Measurements from ENCODE around the gene CSMD2. TPM values are rescaled to one million over a fixed set of nuclear protein-coding genes. Genes with fewer than 3 reads are reported as not detected.

Gene CSMD2
- total RNA-seq, 6 experiments from 2014 or later: under 0.01 to 0.19 (median 0.09) TPM; not detected in 1

- WGBS (ENCODE audit: insufficient coverage, low coverage, low lambda C conversion rate, missing lambda C conversion rate): 76% methylated on average over 2 of the region's 2 CpGs
- Histone ChIP-seq H3K27me3 (no peaks in the 10 kb centered on the region), H3K4me3 (no peak overlapping the region), H3K36me3 (no peaks in the 10 kb centered on the region), H3K4me1 (no peaks in the 10 kb centered on the region), H3K27ac (no peak overlapping the region), H3K9me3 (no peaks in the 10 kb centered on the region)
- TF ChIP-seq CTCF (IDR thresholded peaks at IDR 0.05): no peak
- TF ChIP-seq POLR2A (IDR thresholded peaks at IDR 0.05): no peak
- DNase-seq (no peak), ATAC-seq (no peak)
- intact Hi-C loops (cut with DNase I): no loop called here
Observed at GRCh38 chr1:33682371-33682770, 482.7 kb downstream of the CSMD2 start.

GRCh38 chr1:33680281-33680840 is 484.7 kb downstream of the CSMD2 start:
- H3K4me1 ChIP-seq: no peaks in the 10 kb centered on the region
- 55% methylated on average over 7 of the region's 7 CpGs for WGBS (ENCODE audit: insufficient coverage, low coverage, low lambda C conversion rate, missing lambda C conversion rate)
- H3K4me3 ChIP-seq: no peak overlapping the region
- H3K36me3 ChIP-seq: no peaks in the 10 kb centered on the region
- no peak for DNase-seq
- TF ChIP-seq CTCF (IDR thresholded peaks at IDR 0.05) (no peak), POLR2A (IDR thresholded peaks at IDR 0.05) (no peak)
- no peak overlapping the region for H3K27ac ChIP-seq
- no peak for ATAC-seq
- no peaks in the 10 kb centered on the region for H3K9me3 ChIP-seq
- intact Hi-C loops (cut with DNase I): no loop called here
- H3K27me3 ChIP-seq: no peaks in the 10 kb centered on the region

GRCh38 chr1:33670567-33670966 is 494.5 kb downstream of the CSMD2 start:
- TF ChIP-seq CTCF (IDR thresholded peaks at IDR 0.05): no peak
- TF ChIP-seq POLR2A (IDR thresholded peaks at IDR 0.05): no peak
- intact Hi-C loops (cut with DNase I): no loop called here
- no peaks in the 10 kb centered on the region for H3K4me1 ChIP-seq
- no peak overlapping the region for H3K27ac ChIP-seq
- ATAC-seq (no peak), DNase-seq (no peak)
- H3K36me3 ChIP-seq: no peaks in the 10 kb centered on the region
- no peaks in the 10 kb centered on the region for H3K27me3 ChIP-seq
- H3K4me3 ChIP-seq: no peak overlapping the region
- no peaks in the 10 kb centered on the region for H3K9me3 ChIP-seq
- 14% methylated on average over 1 of the region's 1 CpG for WGBS (ENCODE audit: insufficient coverage, low coverage, low lambda C conversion rate, missing lambda C conversion rate)

GRCh38 chr1:33668695-33669094 is 496.3 kb downstream of the CSMD2 start:
- TF ChIP-seq CTCF (IDR thresholded peaks at IDR 0.05) (no peak), POLR2A (IDR thresholded peaks at IDR 0.05) (no peak)
- no peak overlapping the region for H3K4me3 ChIP-seq
- H3K4me1 ChIP-seq: no peaks in the 10 kb centered on the region
- H3K36me3 ChIP-seq: no peaks in the 10 kb centered on the region
- H3K27ac ChIP-seq: no peak overlapping the region
- no peaks in the 10 kb centered on the region for H3K27me3 ChIP-seq
- DNase-seq (no peak), ATAC-seq (no peak)
- H3K9me3 ChIP-seq: no peaks in the 10 kb centered on the region
- intact Hi-C loops (cut with DNase I): no loop called here
- WGBS (ENCODE audit: insufficient coverage, low coverage, low lambda C conversion rate, missing lambda C conversion rate): 33% methylated on average over 3 of the region's 3 CpGs
